Stimulated activated CD4-positive, alpha-beta T cell treated with anti-CD3 and anti-CD28 coated beads, Interleukin-2, amount 100 ng/mL, for 48 hours (primary cell): ENCODE results near the gene OBP2B.
"Not testable (repeated sequence)": the region's sequence is repeated elsewhere in the genome, so short reads cannot be mapped to it uniquely, and the experiment has no call there.

Experiments used
- DNase-seq, 2 donors: peaks; one replicate each; pipeline ENCODE4 v3.0.0-alpha.2; 2020

Gene OBP2B

DNA sequence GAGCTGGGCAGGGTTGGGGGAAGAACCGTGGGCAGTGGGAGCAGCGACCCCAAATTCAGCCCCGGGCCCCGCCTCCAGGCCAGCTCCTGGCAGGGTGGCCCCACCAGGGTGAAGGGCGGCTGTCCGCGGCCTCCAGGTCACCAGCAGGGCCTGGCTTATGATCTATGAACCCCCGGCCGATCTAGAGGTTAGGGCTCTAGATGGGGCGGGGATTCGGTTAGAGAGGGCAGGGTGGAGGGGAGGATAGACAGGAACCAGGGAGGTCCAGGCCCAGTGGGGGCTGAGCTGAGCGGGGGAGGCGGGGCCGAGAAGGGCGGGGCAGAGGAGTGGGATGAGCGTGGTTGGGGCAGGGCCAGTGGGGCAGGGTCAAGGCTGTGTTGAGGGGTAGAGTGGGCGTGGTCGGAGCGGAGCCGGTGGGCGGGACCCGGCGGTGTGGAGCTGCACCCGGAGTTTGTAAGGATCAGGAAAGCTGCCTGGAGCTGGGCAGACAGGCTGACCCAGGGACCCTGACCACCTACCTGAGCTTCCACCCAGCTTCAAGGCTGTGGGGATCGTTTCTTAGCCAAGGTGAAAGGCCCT lies 29.3 kb upstream of the OBP2B start:
- DNase-seq: peak; percentile 15 to 19

DNA sequence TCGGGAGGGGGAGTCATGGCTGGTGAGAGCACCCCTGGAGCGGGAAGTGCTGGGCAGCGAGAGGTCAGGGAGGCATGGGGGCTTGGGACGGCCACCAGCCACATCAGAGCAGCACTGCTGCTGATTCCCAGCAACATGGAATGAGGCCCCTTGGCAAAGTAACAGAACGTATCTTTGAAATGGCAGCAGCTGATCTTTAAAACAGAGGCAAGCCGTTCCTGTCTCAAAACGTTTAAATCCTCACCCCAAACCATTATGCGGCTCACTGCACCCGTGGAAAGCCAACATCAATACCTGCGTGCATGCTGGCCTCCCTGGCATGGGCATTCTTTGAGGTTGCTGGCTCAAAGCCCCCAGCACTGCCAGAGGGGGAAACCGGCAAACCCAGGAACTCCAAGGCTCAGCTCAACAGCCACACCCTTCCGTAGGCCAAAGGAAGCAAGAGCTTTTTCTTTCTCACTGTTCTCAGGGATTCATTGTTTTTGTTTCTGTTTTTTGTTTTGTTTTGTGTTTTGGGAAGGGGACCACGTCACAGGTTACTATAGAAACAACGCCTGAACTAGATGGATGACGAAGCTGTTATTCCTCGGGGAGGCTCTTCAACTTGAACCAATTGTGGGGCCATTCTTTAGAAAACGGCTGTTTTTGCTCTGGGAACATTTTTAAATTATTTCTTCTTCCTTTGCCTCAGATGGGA lies 28.1 kb upstream of the OBP2B start:
- no peak for DNase-seq

DNA sequence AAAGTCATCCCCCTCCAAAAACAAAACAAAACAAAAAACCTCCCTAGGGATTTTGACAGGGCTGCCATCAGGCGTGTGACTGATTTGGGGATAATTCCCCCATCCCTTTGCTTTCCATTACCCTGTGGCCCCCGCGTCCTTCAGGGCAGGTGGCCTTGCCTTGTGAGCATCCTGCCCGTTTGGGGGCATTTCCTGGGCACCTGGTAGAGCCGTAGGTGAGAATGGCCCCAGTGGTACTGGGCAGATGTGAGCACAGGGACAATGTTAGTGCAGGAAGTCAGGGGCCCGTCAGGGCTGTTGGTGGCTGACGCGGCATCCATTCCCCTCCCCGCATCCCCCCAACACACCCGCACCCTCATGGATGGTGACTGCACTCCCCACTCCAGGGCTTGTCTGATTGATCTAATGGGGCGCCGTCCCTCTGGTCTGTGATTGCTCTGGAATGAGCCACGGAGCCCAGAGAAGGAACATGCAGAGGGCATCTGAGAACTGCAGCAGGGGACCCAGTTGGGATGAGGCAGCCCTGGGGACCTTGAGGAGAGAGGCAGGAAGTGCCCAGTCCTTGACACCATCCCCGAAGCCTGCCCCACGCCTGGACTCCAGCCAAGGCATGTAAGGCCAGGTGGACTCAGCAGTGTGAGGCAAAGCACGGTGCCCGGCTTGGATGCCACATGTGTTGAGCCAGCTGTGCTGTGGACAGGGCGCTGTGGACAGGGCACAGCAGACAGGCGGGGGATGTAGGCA lies 27.4 kb upstream of the OBP2B start:
- not testable (repeated sequence) for DNase-seq

DNA sequence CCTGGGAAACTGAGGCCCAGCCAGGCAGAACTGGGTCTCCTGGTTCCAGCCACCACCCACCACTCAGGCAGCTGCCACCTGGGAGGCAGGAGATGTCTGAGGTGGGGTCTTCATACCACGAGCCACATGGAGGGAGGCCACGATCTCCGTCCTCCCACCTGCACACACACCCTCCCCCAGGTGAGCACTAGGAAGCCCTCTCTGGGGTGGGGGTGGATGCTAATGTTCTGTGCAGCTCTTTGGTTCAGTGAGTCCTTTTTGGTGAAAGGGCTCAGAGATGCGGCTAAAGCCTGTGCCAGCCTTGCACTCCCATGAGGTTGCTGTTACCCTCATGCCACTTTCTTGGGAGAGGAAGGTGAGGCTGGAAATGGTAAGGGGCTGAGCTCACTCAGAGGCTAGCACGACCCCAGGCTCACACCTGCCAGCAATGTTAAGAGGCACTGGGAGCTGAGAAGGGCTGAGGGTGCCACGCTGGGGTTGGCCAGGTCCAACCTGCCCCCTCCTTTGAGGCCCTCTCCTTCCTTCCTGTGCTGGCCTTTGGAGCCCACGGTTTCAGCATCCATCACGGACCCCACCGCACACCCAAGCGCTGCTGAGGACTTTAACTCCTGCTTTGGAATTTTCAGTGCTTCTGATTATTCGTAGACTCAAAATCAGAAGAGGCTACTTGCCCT lies 26.6 kb upstream of the OBP2B start:
- no peak for DNase-seq

DNA sequence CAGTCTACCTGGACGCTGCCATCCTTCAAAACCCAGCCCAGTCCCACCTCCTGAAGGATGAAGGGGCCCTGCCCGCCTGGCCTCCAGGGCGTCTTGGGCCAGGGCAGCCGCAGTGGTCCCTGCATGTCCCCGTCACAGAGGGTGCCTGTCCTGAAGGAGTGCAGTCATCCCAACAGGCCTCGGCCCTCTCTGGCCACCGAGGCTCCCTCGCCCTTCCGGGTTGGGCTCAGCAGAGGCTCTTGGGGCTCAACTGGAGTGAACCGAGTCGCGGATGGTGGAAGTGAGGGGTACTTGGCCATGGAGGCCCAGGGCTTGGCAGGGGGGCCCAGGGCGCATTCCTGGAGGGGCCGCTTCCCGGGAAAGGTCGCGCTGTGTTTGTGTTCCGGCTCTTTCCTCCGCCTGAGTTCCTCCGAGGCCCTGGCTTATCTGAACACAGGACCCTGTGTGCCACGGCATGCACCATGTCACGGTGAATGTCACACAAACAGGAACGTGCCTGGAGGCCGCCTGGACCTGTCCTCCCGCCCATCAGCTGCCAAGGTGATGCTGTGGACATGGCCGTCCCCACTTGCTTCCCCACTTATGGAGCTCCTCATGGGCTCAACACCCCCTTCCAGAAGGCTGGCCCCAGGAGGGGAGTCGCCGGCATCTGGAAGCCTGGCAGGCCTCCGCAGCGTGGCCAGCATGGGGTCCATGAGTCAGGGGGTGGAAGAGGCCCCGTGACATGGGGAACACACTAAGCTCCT lies 25.7 kb upstream of the OBP2B start:
- DNase-seq: no peak

DNA sequence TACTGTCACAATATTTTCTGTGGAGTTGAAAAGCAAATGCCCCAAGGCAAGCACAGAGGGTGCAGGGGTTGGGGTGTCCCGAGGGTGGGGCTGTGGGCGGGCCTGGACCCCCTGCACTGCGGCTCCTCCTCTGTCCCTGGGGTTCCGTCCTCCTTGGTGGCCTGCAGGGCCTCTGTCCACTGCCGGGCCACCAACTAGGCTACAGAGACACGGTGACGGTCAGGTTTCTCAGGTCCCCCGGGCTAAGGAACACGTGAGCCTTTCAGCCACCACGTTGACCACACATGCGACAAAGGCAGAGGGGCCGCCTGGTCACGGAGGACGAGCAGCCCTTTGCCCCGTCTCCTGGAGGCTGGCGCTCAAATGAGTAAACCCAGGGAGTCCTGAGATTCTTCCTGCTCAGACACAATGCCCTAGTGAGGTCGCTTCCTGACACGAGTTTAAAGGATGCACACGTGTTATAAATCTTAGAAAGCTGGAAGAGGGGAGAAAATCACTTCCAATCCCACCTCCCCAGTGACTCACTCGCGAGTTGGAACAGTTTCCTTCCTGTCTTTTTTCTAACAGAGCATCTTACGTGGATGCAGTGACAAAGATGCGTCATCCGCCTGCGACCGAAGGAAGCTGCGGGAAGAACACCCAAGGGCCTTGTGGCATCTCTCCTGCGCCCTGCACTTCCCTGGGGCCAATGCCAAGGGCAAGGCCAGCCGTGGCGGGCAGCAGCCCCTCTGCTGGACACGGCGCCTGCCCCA lies 24.8 kb upstream of the OBP2B start:
- no peak for DNase-seq

DNA sequence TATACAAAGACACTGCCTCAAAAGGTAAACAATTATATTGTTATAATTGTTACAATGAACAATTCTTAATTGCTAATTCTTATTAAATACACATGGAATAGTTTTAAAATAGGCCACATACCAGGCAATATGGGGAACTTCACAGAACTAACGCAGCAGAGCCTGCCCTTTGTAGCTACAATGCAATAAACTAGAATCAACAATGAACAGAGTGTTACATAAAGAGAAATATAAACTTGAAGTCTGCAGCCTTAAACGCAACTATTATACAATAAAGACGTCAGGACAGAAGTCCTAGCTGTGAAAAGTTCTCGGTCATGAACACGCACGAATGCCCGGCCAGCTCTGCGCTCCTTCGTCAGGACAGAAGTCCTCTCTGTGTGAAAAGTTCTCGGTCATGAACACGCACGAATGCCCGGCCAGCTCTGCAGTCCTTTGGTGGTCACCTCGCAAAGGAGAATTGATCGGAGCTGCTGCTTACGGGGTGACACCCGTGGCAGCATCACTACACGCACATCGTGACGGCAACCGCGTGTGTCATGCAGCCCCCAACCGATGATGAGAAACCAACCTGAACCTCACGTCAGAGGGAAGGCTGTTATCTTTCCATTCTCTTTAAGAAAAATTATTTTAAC lies 23.0 kb upstream of the OBP2B start:
- not testable (repeated sequence) for DNase-seq

DNA sequence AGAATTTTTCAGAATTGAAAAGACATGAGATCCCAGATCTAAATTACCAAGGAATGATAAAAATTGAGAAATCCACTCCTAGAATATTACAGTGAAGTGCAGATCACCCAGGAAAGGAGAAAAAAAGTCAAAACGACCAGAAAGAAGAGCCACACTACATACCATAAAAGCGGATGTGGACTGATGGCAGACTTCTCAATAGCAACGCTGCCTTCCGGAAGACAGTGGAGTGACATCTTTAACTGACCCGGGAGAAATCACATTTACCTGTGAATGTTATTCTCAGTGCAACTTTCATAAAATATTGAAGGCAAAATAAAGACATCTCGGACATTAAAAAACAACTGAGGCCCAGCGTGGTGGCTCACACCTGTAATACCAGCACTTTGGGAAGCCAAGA lies 21.5 kb upstream of the OBP2B start:
- not testable (repeated sequence) for DNase-seq

DNA sequence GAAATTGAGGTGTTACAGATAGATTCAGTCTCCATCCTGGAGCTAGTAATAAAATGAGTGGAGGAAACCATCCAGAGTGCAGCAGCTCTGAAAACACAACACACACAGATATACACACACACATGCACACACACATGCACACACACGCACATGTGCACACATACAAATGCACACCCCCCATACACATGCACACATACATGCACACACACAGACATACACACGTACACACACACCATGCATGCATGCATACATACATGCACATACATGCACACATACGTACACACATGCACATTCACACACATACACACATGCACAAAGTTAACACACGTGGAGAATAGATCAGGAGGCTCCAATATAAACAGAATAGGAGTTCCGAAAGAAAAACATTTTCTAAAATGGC lies 21.0 kb upstream of the OBP2B start:
- DNase-seq: no peak

DNA sequence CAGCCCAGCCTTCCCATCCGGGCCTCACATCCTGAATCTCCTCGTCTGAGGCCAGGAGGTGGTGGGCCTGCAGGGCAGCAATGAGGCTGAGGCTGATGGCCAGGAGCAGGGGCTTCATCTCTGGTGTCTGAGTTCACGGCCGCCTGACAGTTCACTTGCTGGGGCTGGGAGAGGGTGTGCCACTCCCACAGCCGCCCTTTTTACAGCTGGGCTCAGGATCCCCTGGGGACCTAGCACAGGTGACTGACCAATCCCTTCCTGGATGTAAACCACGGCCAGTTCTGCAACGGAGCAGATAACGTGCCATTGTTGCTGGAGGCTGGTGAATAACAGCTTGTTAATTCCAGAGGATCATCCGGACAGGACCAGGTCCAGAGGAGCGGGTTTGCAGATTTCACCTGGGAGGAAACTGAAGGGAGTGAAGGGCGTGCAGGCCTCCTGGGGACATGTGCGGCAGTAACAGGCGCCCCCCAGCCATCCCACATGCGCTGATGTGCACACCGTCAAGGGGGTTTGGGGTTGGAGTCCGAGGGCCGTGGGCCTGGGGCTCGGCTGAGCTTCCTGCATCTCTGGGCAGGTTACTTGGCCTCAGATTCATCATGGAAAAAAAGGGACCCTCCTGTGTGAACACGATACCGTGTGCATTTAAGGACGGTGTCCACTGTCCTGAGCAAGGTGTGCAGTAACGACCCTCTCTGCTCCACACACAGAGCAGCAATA lies 19.6 kb upstream of the OBP2B start:
- DNase-seq: not testable (repeated sequence)

DNA sequence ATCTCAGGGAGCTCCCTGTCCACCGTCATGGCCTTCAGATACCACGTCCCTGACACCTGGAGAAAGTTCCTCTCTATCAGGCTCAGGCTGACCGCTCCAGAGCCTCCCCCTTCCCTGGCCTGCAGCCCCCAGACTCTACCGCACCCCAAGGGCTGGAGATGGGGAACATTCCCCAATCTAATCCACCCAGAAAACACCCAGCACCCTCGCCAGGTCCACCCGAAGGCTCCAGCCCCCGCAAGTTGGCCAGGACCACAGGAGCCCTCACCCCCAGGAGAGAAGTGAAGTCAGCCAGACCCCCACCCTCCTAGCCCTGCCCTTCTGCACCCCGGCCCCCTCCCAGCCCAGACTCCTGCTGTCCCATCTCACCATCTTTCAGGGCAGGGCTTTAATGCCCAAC lies 18.9 kb upstream of the OBP2B start:
- DNase-seq: not testable (repeated sequence)

DNA sequence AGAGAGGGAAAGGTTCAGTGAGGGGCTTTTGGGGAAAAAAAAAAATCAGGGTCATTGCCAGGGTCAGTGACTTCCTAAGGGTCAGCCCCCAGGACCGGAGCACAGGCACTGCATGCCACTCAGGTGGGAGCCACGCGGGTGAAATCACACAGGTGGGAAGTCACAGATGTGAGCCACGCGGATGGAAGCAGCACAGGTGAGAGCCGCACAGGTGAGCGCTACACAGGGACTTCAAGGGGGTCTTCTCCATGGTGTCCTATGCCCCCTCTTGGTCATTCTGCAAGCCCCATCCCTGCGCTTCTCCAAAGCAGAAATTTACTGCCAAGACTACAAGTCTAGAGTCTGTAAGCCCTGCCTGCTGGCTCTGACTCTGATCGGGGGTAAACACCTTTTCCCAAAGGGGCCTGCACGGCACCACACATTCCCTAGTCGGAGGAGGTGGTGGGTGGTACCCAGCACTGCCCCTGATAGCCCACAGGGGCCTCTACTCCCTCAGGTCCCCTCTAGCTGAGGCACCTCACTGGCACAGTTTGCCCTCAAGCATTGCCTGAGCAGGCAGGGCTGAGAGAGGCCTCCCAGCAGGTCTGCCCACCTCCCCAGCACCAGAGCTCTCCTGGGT lies 18.3 kb upstream of the OBP2B start:
- no peak for DNase-seq

DNA sequence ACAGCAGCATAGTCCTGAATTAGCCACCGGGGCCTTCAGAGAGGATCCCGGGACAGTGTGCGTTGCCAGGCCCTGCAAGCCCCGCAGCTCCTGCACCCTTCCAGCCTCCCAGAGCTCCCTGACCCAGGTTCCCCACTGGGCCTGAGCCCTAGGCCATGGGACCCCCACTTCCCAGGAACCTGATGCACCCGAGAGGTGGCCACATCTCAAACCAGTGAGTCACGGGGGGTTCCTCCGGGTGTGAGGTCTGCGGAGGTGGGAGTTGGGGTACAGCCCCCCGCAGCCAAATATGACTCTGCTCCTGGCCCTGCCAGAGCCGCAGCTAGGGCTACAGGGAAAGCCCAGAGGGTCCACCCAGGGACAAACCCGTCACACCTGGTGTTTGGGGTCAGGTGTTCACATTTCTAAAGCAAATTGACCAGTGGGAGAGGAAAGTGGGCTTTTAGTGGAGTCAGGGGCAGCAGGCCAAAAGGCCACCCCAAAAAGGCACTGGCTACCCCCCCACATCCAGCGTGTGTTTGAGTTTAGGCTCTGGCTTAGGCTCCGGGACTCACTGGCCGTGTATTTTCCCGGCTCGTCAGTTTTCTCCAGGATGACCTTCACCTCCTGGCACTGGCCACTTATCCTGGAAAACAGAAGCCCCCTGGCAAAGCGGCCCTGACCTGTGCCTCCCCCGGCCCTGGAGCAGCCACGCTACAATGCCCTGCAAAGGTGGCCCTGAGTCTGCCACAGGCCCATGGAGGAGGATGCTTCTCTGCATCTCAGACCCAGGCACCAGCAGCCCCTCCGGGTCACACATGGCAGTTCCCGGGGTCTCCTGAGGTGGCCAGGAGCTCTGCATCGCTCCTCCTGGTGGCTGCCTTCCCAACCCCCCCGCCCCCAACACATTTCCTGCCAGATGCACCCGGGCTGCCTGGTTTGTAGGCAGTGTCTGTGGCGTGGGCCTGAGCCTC lies 17.4 kb upstream of the OBP2B start:
- DNase-seq: no peak

DNA sequence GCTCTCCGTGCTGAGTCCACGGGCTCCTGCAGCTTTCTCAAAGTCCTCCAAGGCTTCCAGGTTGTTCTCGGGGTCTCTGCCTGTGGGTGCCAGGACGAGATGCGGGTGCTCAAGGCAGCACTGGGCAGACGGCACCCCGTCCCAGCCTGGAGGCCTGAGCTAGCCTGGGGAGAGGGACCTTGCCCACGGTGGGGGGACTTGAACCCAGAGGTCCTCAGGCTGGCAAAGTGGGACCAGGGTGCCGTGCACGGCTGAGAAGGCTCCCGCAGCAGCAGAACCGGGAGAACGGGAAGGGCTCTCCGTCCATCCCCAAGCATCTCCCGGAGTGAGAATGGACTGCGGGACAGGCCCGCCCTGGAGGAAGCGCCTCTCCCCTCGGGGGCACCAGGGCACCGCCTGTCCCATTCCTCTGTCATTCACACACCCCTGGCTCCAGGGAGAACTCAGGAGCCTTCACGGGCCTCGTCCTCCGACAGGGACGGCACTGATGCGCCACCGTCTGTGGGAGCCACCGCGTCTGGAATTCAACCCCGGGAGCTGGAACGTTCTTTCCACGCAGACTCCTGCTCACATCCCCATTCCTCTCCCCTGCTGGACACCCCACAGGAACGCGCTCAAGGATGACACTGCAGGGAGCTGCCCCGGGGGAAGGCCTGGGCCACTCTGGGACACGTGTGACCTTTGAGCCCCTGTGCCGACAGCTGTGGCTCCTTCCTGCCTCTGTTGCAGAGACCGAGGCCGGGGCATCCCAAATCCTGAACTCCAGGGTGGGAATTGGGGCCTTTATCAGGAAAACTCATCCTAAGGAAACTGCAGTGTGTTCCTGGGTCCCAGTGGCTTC lies 16.3 kb upstream of the OBP2B start:
- DNase-seq: no peak

DNA sequence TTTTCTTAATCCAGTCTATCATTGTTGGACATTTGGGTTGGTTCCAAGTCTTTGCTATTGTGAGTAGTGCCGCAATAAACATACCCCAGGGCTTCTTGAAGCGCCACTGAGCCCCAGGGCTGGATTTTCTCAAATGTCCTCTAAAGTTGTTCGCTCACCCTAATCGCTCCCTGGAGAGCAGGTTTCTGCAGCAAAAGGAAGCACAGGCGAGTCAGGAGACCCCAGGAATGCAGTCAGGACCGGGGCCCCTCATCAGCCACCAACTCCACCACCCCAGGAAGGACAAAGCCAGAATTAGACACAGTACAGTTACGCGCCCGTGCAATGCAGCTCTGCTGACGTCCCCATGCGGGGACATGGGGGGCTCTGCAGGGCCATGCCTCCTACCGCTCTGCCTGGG lies 15.7 kb upstream of the OBP2B start:
- no peak for DNase-seq

DNA sequence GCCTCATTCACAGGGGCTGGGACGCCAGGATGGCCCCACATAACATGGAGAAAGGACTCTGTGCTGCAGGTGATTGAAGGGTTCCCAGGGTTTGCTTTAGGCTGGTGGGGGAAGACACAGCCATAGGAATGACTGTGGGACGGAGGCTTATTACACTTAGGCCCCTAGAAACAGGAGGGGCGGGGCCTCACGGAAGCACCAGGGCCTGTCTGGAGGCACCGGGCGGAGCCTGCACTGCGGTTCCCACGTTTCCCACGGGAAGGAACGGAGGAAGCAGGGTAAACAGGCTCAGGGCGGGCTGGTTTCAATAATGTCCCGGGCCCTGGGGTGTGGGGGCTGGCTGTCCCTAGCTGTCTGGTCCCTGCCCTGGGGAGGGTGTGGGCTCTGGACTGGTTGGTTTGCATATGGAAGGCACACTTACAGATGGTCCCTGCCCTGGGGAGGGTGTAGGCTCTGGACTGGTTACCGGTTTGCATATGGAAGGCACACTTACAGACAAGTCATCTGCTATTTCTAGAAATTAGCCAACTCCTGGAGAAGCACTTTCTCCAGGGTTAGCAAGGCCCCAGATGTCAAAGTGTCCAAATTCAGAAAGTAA lies 14.2 kb upstream of the OBP2B start:
- DNase-seq: not testable (repeated sequence)

DNA sequence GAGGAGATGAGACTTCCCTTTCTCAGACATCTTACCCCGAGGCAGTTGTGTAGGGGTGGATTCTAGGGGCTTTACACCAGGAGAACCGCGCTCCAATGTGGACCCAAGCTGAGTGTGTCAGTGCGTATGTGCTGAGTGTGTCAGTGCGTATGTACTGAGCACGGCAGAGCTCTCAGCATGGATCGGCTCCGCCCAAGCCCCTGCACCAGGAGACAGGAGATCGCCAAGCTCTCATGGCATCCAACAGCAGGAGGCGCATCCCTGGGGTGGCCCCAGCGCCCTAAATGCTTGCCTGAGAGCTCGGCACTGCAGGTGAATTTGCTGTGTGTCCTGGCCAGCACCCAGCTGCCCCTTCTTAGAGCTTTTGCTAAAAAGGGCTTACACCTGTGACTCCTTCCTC lies 12.9 kb upstream of the OBP2B start:
- not testable (repeated sequence) for DNase-seq
